Caki2 (cell line): ENCODE data around the gene TMTC1. TPM values are rescaled to one million over a fixed set of nuclear protein-coding genes. Genes with fewer than 3 reads are reported as not detected.

Source experiments
- DNase-seq: peaks from one replicate; pipeline ENCODE4 v3.0.0-alpha.2; 2015; ENCODE audit warnings: low read depth
- in situ Hi-C: cut with HindIII; loops from 2 replicates; pipeline ENCODE4 v1.10.0; 2016; ENCODE audit warnings: low sequenced_read_pairs, low pct_unique_long_range_greater_than_20kb, mixed read lengths
- total RNA-seq: library from RNA; depleted of rRNA; stranded (reverse); fragments of >200 nt; shearing (Covaris generic); gene quantifications from 2 replicates; pipeline ENCODE4 v1.2.3, GENCODE V29; 2014; ENCODE audit warnings: low replicate concordance

TMTC1 gene
- total RNA-seq, 1 experiment from 2014 or later: 3.2 TPM

- in situ Hi-C loops: no loop called here
- DNase-seq: no peak
Measured at GRCh38 chr12:29497588-29497987, 286.2 kb downstream of the TMTC1 start, which contains the start of gene OVCH1. OVCH1 (minus strand) TSS chr12:29497686; CDS start chr12:29497686, 0 bp downstream.

- DNase-seq: no peak
- in situ Hi-C loops: no loop called here
Measured at GRCh38 chr12:29492891-29493290, 290.9 kb downstream of the TMTC1 start.

- in situ Hi-C loops: no loop called here
- no peak for DNase-seq
Measured at GRCh38 chr12:29486972-29487371, 296.8 kb downstream of the TMTC1 start.

GRCh38 chr12:29463198-29463597 is 320.5 kb downstream of the TMTC1 start:
- in situ Hi-C loops: no loop called here
- DNase-seq: no peak

- in situ Hi-C loops: no loop called here
Measured at GRCh38 chr12:29460082-29460481, 323.7 kb downstream of the TMTC1 start.

GRCh38 chr12:29455087-29455486 is 328.7 kb downstream of the TMTC1 start:
- in situ Hi-C loops: no loop called here
- DNase-seq: no peak

More at GRCh38 chr12:29460082-29460481, 323.7 kb downstream of the TMTC1 start:
- DNase-seq: no peak

DNA sequence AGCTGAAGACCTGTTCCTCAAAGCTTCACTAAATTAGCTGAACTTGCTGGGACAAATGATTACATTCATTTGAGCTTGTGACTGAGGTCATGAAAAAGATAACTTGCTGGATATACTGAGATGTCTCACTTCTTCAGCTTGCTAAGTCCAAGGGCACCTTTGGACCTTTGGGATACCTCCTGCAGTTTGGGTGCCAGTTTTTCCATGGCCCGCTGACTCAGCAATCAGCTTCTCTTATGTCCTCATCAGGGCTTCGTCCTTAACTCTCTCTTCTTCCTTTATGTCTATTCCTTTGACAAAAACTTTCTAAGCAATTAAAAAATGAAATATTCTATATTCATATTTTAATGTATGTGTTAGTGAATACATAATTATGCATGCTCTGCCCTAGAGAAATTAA is 331.9 kb downstream of the TMTC1 start:
- DNase-seq: no peak
- in situ Hi-C loops: no loop called here
